Astrocyte (in vitro differentiated cells and primary cell): ENCODE results near the gene MCTP2.

ENCODE experiments used
- EZH2 ChIP-seq: IDR thresholded peaks from 2 replicates; pipeline ENCODE4 v1.6.1; 2012; ENCODE audit warnings: mild to moderate bottlenecking, low read length, inconsistent platforms; ENCODE audit not compliant: insufficient read depth
- TF ChIP-seq, protein P1 (sequence below): IDR thresholded peaks from 2 replicates; pipeline ENCODE4 v1.5.1; 2011; ENCODE audit warnings: low read depth, mild to moderate bottlenecking, inconsistent platforms, low read length, moderate library complexity; ENCODE audit not compliant: insufficient read depth

DNA sequence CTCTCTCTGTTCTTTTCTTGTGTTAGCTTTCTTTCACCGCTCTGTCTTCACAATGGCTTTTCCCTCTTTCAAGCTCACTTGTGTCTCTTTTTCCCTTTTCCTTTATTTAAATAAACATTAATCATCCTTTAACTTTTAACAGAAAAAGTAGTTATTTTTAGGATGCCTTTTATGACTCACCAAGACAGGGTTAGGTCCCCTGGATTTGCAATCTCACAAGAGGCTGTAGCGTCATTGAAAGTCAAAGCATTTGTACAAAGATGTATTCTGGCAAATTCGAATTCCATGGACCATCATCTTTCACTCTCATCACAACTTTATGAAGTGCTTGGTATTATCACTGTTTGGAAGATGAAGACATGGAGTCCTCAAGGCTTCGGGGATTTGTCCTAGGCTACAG is 34.8 kb upstream of the MCTP2 start:
- TF ChIP-seq, protein P1, sequence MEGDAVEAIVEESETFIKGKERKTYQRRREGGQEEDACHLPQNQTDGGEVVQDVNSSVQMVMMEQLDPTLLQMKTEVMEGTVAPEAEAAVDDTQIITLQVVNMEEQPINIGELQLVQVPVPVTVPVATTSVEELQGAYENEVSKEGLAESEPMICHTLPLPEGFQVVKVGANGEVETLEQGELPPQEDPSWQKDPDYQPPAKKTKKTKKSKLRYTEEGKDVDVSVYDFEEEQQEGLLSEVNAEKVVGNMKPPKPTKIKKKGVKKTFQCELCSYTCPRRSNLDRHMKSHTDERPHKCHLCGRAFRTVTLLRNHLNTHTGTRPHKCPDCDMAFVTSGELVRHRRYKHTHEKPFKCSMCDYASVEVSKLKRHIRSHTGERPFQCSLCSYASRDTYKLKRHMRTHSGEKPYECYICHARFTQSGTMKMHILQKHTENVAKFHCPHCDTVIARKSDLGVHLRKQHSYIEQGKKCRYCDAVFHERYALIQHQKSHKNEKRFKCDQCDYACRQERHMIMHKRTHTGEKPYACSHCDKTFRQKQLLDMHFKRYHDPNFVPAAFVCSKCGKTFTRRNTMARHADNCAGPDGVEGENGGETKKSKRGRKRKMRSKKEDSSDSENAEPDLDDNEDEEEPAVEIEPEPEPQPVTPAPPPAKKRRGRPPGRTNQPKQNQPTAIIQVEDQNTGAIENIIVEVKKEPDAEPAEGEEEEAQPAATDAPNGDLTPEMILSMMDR: no peak
- no peak for TF ChIP-seq EZH2
